Dedifferentiated amniotic fluid mesenchymal stem cell (primary cell): ENCODE data around the gene CDH16.
A peak's percentile ranks its signal among the peaks of the same experiment; 100 is the strongest.

Experiments
- DNase-seq: peaks from one replicate; pipeline ENCODE4 v3.0.0-alpha.2; 2016; ENCODE audit errors: extremely low spot score

CDH16 gene

DNA sequence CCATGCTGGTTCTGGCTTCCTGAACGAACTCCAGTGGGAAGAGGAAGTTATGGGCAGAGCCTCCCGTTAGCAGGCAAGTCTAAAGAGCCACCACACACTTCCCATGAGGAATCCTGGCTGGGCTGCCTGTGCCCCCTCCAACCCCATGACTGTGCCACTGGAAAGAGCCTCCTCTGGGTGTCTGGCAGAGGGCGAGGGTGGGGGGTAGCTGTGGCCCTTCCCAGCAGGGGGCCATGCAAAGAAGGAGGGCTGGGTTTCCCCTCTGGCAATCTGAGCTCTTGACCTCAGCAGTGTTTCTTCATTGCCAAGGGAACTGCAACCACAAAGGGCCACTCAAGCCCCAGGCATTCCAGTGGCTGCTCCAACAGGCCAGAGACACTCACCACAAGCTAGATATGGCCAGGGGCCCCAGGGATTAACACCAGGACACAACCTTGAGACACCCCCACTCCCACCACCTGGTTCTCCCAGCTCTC, 8.3 kb upstream of the CDH16 start:
- peak; percentile 55 for DNase-seq

DNA sequence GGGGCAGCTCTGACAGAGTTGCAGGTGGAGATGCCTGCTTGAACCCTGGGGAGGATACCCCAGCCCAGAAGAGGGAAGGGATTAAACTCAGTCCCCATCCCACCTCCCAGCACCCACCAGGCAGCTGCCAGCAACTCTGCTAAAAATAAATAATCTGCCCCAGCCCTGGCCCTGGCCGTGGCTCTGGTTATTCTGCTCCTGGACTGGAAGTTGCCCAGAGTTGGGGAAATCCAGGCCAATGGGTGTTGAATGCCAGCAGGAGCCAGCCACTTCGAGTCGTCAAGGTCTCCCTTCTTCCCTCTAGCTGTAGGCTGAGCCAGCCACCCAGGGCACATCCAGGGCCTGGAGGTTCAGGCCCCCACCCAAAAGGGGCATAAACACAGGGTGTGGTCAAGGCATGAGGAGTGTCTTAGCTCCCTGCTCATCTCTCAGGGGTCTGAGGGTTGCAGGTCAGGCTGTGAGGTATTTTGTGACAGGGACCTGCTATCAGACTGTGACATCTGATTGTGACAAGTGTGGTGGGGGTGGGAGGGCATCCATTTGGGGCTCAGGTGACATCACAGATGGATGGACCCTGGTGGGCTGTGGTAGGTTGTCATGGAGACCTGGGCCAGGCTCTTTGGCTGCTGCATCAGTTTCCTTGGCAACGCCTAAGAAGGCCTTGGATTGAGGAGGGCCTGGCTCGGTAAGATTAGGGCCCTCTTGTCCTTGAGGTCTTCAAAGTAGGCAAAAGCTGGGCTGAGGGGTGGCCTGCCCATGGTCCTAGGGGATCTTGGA, 7.7 kb upstream of the CDH16 start:
- no peak for DNase-seq

DNA sequence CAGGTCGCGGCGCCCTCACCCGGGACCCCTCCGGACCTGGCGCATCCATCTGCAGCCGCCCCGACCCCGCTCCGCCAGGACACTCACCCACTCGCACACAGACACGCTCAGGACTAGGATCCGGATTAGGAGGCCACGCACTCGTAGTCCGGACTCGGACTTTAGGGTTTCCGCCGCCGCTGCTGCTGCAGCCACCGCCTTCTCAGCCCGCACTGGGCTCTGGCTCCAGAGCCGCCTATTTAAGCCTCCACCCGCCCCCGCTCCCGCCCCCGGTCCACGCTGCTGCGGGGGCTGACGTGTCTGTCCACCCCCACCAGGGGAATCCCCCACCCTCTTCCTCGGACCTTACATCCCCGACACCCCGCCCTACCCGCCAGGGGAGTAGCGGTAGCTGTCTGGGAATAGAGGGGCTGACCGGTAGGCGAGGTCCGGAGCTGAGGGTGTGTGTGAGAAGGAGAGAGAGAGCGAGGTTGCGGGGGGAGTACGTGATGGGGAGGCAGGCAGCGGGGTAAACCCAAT, 6.7 kb upstream of the CDH16 start, which contains the start of gene RRAD:
Gene RRAD (minus strand): TSS at position 214 of the 519 bp plus-strand sequence. CDS start 356 bp downstream, outside the sequence.
- DNase-seq = no peak

DNA sequence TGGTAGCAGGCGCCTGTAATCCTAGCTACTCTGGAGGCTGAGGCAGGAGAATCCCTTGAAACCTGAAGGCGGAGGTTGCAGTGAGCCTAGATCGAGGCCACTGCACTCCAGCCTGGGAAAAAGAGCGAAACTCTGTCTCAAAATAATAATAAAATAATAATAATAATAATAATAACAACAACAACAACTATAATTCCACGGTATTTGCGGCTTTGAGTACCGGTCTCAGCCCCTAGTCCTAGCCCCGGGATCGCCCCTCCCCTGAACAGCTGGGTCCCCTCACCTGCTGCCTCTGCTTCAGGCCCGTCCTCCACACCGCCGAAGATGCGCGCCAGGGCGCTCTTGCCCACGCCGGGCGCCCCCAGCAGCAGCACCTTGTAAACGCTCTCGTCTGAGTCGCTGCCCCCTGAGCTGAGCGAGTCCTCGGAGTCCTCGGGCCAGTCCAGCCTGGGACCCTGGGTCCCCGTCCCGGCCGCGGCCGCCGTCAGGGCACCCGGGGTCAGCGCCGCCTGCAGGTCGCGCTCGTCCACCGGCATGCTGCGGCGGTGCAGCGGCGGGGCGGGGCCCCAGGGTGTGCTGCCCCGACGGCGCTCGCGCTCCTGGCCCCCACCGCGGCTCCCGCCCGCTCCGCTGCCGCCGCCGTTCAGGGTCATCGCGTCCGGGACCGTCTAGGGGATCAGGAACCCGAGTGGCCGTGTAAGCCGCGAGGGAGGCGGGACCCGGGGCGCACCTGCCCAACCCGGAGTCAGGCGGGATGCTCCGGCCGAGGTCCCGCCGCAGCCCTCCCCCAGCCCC, 6.0 kb upstream of the CDH16 start:
- no peak for DNase-seq

DNA sequence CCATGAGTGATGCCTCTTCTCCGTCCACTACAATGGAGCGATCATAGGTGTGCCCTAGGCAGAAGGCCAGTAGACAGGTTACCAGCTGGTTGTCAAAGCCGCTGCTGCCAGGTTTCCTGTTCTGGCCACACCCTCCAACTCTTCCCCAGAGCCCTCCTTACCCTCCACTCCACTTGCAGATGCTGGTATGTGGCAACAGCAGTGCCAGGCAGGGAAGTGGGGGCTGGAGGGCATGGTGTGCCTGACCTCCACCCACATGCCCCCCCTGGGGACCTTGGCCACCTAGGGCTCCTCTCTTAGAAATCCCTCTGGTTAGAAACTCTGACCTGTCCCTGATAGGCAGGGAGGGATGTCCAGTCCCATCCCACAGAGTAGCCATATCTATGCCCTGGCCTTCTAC, 5.2 kb upstream of the CDH16 start:
- no peak for DNase-seq

DNA sequence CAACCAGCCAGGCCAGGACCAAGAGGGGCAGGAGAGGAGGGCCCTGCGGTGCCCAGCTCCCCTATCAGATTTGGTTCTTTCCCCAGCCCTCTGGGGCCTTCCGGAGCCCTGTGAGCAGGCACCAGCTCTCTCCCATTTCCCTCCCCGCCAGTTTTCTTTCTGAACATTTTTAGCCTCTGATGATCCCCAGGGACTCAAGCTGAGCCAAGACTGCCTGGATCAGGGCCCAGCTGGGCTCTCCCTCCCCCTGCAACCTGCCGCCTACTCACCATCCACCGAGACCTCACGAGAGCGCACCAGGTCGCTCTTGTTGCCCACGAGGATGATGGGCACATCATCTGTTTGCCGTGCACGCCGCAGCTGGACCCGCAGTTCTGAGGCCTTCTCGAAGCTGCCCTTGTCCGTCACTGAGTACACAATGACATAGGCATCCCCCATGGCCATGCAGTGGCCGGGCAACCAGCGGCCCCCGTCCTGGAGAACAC, 4.6 kb upstream of the CDH16 start:
- DNase-seq = no peak

DNA sequence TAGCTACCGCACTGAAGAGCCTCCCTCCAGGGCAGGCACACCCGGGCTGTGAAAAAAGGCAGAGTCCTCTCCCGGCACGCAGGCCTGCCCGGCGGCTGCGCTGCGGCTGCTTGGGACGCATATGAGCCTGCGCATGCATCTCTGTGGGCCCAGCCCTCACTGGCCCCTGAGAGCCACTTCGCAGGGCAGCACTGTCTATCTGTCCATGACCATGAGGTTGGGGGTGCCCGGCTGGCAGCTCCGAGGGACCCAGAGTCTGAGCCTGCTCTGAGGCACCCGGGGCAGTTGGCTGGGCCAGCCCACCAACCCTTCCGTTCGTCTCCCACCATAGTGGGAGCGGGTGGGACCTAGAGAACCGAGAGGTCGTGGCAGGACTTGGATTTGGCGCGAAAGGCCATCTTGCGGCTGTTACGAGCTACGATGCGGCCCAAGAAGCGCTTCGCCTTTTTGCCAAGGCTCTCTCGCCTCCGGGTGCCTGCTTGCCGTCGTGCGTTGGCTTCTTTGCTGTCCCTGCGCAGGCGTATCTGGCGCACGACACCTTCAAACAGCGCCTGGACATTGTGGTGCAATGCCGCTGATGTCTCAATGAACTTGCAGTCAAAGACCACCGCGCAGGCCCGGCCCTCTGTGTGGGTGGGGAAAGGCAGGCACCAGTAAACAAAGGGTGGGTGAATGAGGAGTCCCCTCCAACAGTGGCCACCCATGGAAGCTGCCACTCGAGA, 3.2 kb upstream of the CDH16 start:
- no peak for DNase-seq

DNA sequence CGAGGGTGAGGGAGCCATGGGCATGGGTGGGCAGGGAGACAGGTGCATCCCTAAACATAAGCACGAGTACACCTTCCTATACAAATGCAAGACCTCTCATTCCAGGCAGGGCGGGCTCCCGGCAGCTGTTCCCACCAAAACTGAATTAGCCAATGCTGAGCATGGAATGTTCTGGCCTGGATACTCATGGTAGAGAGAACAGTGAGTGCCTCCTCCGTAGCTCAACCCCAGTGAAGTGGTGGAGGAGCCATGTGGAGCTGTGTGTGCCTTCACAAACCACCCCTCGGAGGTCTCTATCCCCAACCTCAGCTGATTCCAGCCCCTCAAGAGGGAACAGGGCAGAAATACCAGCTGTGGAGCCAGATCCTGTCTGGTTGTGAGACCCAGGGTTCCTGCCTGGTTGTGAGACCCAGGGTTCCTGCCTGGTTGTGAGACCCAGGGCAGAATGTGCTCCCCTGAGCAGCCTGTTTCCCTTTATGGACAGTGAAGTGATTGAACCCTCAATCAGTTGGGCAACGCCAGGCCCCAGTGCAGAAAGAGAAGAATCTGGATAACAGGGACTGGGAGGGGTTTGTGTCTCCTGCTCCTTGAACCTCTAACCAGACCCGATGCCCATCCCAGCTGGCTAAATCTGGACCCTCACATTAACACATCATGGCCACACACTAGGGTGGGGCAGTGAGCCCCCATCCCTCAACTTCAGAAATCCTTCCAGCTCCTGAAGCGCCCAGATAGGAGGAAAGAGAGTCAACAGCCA, 2.4 kb upstream of the CDH16 start:
- DNase-seq = no peak

DNA sequence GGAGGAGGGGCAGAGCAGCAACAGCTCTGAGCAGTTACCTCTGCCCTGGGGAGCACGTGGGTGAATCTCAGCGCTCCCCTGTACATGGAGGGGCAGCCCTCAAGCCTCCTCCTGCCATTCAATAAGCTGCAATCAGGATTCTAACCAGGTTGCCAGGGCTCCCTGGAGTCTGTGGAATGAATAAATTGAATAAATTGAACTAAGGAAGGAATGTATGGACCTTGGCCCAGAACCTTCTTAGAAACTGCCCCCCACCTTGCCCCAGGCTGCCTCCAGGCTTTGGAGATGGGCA, 1.6 kb upstream of the CDH16 start:
- DNase-seq = no peak

DNA sequence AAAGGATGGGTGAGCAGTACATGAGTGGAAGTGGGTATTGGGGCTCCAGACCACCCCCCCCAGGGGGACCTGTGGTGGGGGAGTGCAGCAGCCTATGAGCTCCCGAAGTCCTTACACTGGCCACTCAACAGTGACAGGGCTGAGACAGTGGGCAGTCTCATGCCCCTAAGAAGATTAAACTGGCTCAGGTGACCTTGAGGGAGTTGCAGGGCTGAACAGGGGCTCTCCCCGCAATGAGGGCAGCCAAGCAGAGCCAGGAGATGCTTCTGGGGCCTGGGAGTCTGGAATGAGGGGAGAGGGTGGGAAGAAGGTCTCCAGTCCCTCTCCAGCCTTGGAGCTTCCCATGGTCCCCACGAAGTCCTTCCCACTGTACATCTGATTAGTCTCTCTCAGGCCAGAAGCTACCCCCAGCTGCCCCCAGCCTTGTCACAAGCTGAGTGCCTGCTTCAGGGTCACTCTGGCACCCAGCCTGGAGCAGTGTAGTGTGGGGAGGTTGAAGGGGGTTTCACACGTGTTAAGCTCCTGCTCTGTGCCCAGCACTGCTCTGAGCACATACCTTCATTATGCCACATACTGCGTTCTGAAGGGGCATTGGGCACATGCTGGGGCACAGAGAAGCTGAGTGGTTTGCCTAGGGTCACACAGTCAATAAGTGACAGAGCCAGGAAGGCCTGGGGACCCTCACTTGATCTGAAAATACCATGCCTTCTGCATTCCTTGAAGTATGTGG, 1.0 kb upstream of the CDH16 start:
- DNase-seq = no peak

DNA sequence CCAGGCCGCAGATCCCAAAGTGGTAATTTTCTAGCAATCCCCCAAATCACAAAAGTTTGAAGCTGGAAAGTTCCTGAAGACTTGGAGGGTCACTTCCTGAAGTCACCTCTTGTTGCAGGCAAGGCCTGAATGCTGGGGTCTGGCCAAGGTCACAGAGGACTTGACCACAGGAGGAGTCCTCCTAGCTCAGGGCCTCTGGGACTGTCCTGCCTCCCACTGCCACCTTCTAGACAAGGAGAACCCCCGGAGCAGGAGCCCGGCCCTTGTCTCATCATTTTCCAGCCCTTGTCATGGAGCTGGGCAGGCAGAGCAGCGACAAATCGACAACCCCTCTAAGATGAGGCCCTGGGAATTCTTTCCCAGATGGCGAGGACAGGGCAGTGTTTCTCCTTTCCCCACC, 330 bp downstream of the CDH16 start:
- no peak for DNase-seq

DNA sequence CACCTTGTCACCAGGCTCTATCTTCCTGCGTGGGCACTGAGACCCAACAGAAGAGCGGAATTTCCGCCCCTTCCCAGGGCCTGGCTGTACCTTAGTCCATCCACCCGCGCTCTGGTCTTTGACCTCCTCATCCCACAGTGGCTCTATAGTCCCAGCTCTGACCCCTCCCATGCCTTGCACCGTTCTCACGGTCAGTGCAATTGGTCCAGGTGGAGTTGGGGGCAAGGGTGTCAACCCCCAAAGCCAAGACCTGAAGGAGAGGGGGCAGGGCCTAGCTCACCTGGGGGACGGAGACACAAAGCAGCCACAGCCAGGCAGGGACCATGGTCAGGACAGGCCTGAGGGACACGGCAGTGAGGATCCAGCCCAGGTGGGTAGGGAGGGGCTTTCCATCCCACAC, 944 bp downstream of the CDH16 start:
- DNase-seq = no peak

DNA sequence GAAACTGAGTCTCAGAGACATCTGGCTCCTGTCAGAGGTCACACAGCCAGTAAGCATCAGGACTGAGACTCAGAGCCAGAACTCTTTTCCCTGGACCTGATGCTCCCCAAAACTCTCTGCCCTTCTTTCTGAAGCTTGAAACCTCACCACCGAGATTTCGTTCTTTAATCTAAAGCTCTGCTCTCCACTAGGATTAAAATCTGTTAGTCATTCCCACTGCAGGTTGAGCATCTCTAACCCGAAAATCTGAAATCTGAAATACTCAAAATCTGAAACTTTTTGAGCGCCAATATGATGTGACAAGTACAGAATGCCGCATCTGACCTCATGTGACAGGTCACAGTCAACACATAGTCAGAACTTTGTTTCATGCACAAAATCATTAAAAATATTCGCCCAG, 2.2 kb downstream of the CDH16 start:
- DNase-seq = no peak

DNA sequence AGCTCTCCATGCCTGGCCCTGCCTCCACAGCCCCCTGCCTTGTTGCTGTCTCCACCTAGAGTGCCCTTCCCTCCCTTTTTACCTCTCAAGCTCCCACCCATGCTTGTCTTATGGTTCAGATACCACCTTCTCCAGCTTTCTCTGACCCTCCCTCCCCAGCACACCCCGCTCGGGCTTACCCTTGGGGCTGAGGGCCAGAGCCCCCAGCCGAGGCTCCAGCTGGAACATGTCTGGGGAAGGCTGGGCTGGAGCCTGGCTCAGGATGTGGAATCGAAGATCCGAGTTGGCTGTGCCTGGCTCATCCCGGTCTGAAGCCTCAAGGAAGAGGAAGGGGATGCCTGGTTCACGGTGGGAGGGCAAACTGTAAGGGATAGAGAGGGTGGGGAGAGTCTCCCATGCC, 3.6 kb downstream of the CDH16 start:
- no peak for DNase-seq

DNA sequence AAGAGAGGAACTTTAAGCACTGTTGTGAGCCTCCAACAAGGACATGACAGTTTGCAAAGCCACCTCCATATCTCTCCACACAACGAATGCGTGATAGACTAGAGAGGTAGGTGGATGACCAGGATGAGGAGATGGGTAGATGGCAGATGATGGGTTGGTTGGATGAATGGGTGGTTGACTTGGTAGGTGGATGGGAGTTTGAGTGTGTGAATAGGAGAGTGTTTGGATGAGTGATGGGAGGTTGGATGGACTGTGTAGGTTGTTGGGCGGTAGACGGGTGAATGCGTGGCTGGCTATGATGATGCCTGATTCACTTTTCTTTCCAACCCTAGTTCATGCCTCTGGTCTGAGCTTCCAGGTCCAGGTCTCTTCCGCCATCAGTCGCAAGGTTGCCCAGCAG, 4.1 kb downstream of the CDH16 start:
- DNase-seq = no peak

DNA sequence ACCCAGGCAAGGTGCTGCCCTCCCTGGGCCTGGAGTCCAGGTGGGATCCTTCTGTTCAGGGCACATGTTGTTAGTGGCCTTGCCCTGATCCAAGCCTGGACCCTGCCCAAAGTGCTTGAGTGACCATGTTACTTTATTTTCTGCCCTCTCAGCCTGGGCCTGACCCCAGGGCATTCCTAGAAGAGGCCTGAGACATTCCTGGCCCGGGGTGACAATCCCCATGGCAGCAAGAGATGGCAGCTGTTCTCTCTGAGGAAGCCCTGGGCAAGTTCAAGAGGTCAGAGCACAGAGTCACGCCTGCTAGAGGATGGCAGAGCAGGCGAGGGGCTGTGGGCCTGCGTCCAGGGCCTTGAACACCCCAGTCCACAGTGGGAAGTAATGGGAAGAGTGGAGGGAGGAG, 5.0 kb downstream of the CDH16 start:
- no peak for DNase-seq

DNA sequence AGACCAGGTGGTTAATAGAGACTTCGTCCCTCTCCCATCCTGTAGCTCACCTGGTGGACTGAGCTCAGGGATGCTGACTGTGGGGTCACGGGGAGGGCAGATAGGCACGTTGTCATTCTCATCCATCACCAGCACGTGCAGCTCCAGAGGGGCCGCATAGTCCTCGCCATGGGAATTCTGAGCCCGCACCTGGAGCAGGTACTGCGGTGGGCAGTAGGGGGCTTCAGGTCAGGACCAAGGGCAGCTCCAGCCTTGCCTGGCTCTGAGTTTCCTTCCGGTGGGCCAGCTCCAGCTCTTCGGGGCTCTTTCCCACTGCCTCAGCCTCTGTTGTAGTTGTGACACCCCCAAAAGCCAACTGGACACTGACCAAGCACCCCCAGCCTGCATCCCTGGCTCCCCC, 5.6 kb downstream of the CDH16 start:
- no peak for DNase-seq

DNA sequence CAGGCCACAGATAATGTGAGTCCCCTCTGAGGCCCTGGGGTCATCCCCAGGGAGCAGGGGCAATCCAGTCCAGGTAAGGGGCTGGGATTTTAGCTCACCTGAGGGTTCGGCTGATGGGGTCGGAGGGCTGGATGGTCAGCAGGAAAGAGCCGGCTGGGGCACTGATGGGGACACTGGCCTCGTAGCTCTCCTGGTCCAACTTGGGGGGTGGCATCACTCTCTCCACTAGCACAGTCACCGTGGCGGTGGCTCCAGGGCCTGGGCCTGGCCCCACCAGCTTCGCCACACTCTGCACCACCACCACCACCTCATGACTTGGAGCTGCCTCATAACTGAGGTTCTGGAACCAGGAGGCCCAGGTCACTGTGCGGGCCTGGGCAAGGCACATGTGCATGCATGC, 6.9 kb downstream of the CDH16 start:
- no peak for DNase-seq

DNA sequence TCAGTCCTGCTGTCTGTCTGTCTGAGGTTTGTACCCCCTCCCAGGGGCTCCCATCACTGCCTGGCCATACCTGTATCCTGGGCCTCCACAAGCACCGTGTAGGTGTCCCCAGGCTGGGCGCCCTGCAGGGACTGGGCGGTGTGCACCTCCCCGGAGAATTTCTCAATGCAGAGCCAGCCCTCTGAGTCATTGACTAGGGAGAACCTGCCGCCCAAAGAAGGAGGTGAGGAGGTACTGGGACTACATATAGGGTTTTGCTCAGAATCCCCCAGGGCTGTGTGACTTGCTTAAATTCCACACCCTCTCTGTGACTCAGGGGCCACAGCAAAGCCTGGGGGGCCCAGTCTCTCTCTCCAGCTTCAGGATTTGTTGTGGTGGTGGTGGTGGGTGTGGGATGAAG, 7.6 kb downstream of the CDH16 start:
- DNase-seq = no peak

DNA sequence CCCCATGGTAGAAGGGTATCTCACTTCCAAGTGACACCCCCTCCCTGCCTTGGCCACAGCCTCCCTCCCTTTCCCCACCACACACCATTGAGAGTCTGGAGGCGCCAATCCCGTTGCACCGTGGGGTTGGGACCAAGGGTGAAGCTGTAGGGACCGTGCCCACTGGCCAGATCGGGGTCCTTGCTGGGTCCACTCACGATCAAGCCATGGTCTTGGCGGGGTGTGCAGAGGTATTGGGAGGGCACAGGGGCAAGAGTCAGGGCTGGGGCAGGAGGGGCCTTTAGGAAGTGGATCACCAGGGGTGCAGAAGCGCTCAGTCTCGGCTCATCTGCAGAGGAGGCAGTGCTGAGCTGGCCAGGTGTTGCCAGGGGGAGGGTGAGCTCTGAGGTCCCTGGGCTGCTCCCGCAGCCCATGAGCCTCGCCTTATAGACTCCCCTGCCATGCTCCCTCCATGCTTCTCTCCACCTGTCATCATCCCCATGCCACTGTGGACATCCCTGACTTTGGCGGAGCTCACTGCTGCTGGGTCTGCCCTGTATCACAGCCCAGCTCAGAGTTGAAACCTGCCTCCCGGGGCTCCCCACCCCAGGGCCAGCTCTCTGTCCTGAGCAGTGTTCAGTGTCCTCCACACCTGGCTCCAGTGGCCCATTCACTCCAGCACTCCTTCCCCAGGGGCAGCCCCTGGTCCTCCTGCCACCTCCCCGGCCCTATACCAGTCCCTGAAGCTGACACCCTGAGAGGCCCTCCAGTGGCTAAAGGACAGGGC, 8.3 kb downstream of the CDH16 start:
- no peak for DNase-seq
